GM18520 (cell line): ENCODE data around the gene OR13C4.
"Not testable (repeated sequence)": the region's sequence is repeated elsewhere in the genome, so short reads cannot be mapped to it uniquely, and the experiment has no call there.

Source experiments
- ATAC-seq: cut with Tn5 transposase; IDR thresholded peaks from one replicate; pipeline ENCODE4 v1.9.1; 2021; ENCODE audit not compliant: unreplicated experiment

The OR13C4 gene

GRCh38 chr9:104527109-104527508, at the start of gene OR13C4:
Gene OR13C4, minus strand, starts transcription at chr9:104527209. Its CDS starts 0 bp downstream, at chr9:104527209.
- no peak for ATAC-seq

DNA sequence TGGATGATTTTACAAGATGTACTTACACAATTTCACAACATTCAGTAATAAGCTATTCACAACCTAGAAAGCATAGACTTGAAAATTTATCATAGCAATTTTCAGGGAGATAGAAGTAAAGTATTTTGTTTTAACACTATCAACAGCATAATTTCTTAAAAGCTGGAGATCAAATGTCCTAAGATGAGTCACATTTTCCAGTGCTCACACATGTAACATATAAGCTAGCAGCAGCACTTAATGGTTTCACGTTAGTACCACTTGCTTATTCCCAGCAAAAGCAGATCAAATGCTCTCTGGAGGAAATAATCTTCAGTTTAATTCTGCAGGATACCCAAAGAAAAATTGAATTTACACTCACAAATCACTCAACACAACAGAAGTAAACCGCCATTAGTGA, 48.4 kb upstream of the OR13C4 start:
- no peak for ATAC-seq

GRCh38 chr9:104572612-104573011, 45.6 kb upstream of the OR13C4 start:
- no peak for ATAC-seq

- ATAC-seq: no peak
Measured at GRCh38 chr9:104568868-104569267, 41.9 kb upstream of the OR13C4 start, which contains the start of gene OR13C8. Gene OR13C8, plus strand, starts transcription at chr9:104569168. Its CDS starts 0 bp downstream, at chr9:104569168.

GRCh38 chr9:104564358-104564757, 37.3 kb upstream of the OR13C4 start:
- no peak for ATAC-seq

GRCh38 chr9:104556830-104557634, 30.0 kb upstream of the OR13C4 start:
- ATAC-seq: no peak

- no peak for ATAC-seq
Measured at GRCh38 chr9:104555521-104555920, 28.5 kb upstream of the OR13C4 start.

DNA sequence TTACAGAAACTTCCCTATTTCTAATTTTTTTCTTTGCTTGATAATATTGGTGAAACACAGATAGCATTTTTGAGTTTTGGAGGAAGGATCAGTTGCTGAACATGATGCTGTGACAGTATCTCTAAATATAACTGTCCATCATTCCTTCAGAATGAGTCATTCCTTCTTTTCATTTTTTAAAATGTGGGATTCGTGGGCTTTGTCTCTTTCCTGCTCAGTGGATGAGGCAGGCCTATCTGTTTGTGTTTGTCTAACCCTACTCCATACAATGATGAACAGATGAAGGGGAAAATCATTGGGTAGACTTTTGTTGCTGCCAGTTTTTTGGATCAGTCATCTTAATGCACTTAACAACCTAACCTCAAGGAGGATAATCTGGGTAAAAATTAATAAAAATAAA, 26.3 kb upstream of the OR13C4 start:
- no peak for ATAC-seq

DNA sequence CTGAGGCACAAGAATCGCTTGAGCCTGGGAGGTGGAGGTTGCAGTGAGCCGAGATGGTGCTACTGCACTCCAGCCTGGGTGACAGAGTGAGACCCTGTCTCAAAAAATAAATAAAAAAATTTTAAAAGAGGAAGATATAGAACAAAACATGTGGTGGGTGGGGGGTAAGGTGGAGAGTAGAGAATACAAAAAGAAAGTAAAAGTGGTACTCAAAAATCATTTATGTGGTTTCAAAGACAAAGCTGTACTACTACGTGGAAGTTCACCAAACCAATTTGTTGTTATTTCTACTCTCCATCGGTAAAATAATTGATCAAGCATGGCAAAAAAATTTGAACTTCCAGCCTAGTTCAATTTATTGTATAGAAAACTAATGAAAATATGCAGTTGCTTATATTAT, 17.6 kb upstream of the OR13C4 start:
- no peak for ATAC-seq

DNA sequence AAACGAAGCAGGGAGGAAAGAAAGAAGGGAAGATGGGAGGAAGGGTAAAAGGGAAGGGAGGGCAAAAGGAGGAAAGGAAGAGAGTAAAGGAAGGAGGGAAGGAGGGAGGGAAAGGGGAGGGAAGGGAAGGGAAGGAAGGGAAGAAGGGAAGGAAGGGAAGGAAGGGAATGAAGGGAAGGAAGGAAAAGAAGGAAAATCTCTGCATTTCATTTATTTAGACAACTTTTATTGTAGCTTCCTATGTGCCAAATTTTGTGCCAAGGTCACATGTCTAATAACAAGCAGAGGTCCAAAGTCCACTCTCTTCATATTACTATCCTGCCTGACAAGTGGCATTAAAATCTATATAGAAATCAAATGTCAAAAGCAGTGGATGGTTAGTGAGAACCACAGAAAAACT, 12.3 kb upstream of the OR13C4 start:
- ATAC-seq: no peak

GRCh38 chr9:104536756-104537155, 9.7 kb upstream of the OR13C4 start, which contains the start of gene OR13C3:
Gene OR13C3, minus strand, starts transcription at chr9:104536856. Its CDS starts 133 bp downstream, at chr9:104536723.
- ATAC-seq: no peak

GRCh38 chr9:104520241-104520640, 6.8 kb downstream of the OR13C4 start:
- not testable (repeated sequence) for ATAC-seq

DNA sequence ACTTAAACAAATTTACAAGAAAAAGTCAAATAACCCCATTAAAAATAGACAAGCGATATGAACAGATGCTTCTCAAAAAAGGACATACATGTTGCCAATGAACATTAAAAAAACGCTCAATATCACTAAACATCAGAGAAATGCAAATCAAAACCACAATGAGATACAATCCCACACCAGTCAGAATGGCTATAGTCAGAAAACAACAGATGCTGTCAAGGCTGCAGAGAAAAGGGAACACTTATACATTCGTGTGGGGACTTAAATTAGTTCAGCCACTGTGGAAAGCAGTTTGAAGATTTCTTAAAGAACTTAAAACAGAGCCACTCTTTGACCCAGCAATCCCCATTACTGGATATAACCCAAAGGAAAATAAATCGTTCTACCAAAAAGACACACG, 12.1 kb downstream of the OR13C4 start:
- no peak for ATAC-seq

GRCh38 chr9:104506565-104506964, 20.4 kb downstream of the OR13C4 start:
- no peak for ATAC-seq

DNA sequence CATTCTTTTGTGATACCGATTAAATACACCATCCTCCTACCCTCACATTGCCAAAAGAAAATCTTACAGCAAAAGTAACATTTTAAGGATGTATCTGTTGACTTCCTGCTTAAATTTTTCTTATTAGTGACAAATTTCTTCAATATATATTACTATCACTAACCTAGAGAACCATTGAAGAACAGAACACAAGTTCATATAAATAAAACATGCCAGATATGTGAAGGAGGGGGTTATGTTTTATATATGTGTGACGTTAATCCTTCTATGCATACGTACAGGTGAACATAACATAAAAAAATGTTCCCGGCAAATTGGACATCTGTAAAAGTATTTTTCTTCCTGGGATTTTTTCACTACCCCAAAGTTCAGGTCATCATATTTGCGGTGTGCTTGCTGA, 23.0 kb downstream of the OR13C4 start, which contains the start of gene OR13F1:
OR13F1 (plus strand) TSS at position 301 of the 400 bp plus-strand sequence; CDS start at position 301, 0 bp downstream.
- no peak for ATAC-seq

DNA sequence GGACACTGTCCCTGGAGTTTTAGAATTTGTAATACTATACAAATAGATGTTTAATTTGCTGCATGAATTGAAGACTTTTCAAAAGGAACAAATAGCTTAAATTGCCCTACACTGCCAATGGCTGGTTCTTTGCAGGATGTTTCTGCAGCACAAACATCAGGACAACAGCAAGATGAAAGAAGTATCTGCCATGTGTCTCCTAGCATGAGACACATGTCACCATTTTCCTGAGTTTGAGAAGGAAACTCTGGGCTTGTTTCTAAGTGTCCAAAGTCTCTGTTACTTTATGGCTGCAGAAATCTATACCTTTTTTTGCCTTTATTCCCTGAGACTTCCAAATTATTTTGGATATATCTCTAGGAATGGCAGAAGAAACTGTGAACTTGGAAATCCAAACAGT, 23.6 kb downstream of the OR13C4 start:
- no peak for ATAC-seq

- ATAC-seq: no peak
Measured at GRCh38 chr9:104494808-104495207, 32.2 kb downstream of the OR13C4 start.

DNA sequence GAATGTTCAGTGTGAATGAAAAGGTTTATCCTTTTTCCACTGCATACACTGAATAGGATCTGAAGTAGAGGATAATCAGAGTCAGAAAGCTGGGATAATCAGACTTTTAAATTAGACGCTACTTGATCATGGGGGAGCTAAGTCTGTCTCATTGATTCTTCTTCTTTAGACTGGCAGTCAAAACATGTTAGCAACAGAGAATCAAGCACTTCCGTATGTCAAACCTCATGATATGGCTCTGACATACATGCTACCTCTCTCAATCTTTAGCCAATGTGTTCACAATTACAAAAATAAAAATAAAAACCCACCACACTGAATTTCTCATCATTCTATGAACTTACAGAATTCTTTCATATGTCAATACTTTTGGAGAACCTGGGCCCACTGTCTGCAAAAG, 42.0 kb downstream of the OR13C4 start:
- no peak for ATAC-seq

GRCh38 chr9:104482921-104483570, 44.0 kb downstream of the OR13C4 start:
- ATAC-seq: no peak
